ENCODE data around the gene MTA1.

The MTA1 gene

DNA sequence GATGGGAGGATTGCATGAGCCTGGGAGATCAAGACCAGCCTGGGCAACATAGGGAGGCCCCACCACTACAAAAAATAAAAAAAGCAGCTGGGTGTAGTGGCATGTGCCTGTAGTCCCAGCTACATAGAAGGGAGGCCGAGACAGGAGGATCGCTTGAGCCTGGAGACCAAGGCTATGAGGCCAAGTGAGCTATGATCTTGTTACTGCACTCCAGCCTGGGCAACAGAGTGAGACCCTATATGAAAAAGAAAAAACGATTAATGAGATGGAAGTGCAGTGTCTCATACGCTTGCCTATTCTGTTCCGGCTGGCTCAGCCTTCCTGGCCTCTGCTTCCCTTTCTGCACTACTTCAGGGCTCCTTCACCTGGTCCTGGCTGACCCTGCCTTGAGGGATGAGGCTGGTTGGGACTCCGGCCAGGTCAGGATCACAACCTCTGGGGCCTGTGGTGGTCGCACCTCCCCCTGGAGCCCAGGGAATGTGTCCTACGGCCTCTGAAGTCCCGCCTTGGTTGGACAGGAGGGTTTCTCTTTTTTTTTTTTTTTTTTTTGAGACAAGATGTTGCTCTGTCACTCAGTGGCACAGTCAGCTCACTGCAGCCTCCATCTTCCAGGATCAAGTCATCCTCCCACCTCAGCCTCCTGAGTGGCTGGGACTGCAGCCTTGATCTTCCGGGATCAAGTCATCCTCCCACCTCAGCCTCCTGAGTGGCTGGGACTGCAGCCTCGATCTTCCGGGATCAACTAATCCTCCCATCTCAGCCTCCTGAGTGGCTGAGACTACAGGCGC lies 82.1 kb downstream of the MTA1 start:
- TF ChIP-seq, protein P1, sequence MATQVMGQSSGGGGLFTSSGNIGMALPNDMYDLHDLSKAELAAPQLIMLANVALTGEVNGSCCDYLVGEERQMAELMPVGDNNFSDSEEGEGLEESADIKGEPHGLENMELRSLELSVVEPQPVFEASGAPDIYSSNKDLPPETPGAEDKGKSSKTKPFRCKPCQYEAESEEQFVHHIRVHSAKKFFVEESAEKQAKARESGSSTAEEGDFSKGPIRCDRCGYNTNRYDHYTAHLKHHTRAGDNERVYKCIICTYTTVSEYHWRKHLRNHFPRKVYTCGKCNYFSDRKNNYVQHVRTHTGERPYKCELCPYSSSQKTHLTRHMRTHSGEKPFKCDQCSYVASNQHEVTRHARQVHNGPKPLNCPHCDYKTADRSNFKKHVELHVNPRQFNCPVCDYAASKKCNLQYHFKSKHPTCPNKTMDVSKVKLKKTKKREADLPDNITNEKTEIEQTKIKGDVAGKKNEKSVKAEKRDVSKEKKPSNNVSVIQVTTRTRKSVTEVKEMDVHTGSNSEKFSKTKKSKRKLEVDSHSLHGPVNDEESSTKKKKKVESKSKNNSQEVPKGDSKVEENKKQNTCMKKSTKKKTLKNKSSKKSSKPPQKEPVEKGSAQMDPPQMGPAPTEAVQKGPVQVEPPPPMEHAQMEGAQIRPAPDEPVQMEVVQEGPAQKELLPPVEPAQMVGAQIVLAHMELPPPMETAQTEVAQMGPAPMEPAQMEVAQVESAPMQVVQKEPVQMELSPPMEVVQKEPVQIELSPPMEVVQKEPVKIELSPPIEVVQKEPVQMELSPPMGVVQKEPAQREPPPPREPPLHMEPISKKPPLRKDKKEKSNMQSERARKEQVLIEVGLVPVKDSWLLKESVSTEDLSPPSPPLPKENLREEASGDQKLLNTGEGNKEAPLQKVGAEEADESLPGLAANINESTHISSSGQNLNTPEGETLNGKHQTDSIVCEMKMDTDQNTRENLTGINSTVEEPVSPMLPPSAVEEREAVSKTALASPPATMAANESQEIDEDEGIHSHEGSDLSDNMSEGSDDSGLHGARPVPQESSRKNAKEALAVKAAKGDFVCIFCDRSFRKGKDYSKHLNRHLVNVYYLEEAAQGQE (IDR thresholded peaks at IDR 0.05; ENCODE audit: insufficient read depth in 1 of 2, low read depth in 2 of 2, low read length in 2 of 2), result no peak
- TF ChIP-seq POLR2AphosphoS5 (IDR thresholded peaks at IDR 0.05; ENCODE audit: low read depth, low read length) (no peak), FOXP2 (optimal IDR thresholded peaks at IDR 0.05; ENCODE audit: borderline replicate concordance, extremely low read depth, extremely low read length, insufficient read depth) (no peak), SIN3A (IDR thresholded peaks at IDR 0.05; ENCODE audit: borderline replicate concordance, insufficient read depth, low read length) (no peak), TAF1 (IDR thresholded peaks at IDR 0.05; ENCODE audit: borderline replicate concordance, insufficient read depth, low read length) (no peak)

DNA sequence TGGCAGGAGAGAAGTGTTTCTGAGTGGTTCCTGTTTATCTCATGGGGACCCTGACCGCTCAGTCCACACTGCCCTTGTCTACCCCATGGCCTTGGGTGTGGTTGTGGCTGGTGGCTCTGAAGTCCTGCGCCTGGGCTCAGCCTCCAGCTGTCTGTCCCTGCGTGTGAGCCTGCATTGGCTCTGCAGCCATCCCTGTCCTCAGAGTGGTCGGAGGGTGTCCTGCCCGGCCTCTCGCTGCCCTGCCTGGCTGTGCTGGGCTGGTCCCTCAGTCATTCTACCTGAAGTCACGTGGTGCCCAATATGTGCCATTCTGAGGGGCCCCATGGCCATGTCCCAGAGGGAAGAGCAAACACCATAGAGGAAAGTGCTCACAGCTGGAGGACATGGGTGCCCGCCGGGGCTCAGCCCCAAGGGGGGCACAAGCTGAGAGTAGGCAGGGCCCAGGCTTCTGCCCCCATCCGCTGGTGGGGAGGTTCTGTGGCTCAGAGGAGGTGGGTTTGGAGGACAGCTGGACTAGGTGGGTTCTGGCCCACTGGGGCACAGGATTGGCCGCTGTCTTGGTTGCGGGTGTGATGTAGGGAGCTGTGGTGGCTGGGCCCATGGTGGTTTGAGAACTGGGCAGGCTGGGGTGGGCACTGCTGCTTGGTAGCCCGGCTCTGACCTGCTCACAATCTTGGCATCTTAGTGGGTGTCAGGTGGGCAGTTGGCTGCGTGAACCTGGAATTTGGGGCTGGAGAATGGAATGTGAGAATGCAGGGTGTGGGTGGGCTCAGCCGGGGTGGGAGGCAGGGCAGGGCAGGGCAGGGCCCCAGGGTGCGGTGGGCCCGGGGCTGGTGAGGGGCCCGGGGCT lies 83.0 kb downstream of the MTA1 start:
- TF ChIP-seq FOXP2 (optimal IDR thresholded peaks at IDR 0.05; ENCODE audit: borderline replicate concordance, extremely low read depth, extremely low read length, insufficient read depth) (no peak), TAF1 (IDR thresholded peaks at IDR 0.05; ENCODE audit: borderline replicate concordance, insufficient read depth, low read length) (no peak), POLR2AphosphoS5 (IDR thresholded peaks at IDR 0.05; ENCODE audit: low read depth, low read length) (no peak), SIN3A (IDR thresholded peaks at IDR 0.05; ENCODE audit: borderline replicate concordance, insufficient read depth, low read length) (no peak)
- TF ChIP-seq, protein P1 (IDR thresholded peaks at IDR 0.05; ENCODE audit: insufficient read depth in 1 of 2, low read depth in 2 of 2, low read length in 2 of 2), result no peak

DNA sequence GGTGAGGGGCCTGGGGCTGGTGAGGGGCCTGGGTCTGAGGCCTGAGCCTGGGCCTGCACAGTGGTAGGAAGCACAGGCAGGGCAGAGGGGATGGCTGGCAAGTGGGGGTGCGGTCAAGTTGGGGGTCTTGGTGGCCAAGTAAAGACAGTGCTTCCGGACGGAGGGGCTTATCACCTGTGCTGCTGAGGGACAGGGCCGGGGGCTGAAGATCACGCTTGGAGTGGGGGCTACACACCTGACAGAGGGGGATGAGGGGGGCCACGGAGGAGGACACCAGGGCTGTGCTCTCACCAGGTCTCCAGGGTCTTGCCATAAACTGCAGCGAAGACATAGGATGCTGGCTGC lies 83.6 kb downstream of the MTA1 start:
- TF ChIP-seq FOXP2 (optimal IDR thresholded peaks at IDR 0.05; ENCODE audit: borderline replicate concordance, extremely low read depth, extremely low read length, insufficient read depth), result no peak

DNA sequence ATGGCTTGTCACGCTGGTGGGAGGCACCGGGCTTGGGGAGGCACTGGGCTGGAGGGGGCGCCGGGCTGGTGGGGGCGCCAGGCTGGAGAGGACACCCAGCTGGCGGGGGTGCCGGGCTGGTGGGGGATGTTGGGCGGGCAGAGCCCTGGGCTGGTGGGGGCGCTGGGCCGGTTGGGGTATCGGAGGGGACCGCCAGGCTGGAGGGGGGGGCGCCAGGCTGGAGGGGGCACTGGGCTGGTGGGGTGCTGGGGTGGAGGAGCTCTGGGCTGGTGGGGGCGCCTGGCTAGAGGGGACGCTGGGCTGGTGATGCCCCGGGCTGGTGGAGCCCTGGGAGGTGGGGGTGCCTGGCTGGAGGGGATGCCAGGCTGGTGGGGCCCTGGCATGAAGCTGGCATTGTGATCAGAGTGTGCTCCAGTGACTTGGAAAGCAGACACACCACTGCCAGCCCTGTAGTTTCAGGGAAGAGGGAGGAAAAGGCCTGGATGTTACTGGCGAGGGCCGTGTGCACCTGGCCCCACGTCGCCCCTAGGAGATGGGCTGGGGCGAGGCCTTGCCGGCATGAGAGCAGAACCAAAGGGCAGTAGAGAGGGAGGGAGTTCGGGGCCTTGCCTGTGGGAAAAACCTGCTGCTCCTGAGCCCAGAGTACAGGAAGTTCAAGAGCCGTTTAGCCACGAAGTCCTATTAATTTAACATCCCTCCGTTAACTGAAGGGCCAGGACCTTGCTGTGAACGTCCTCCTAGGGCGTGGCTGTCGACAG lies 84.5 kb downstream of the MTA1 start:
- no peak for TF ChIP-seq SIN3A (IDR thresholded peaks at IDR 0.05; ENCODE audit: borderline replicate concordance, insufficient read depth, low read length)
- no peak for TF ChIP-seq POLR2AphosphoS5 (IDR thresholded peaks at IDR 0.05; ENCODE audit: low read depth, low read length)
- no peak for TF ChIP-seq TAF1 (IDR thresholded peaks at IDR 0.05; ENCODE audit: borderline replicate concordance, insufficient read depth, low read length)

DNA sequence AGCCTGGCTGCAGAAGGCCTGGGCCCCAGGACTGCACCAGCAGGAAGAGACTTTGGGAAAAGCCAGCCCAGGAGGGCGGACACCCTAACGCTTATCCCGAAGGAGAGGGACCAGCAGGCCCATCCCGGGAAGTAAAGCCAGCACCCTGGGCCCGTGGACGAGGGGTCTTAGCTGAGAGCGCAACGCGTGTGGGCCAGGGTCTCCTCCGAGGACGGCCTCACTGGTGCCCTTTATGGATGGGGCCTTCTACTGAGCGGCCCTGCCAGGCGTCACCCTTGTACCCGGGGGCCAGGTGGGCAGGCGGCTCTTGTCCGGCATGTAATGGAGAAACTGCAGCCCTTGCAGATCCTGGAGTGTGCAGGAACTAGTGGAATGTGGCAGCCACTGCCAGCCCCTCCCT lies 85.5 kb downstream of the MTA1 start:
- TF ChIP-seq, protein P1 (IDR thresholded peaks at IDR 0.05; ENCODE audit: insufficient read depth in 1 of 2, low read depth in 2 of 2, low read length in 2 of 2), result no peak
- no peak for TF ChIP-seq FOXP2 (optimal IDR thresholded peaks at IDR 0.05; ENCODE audit: borderline replicate concordance, extremely low read depth, extremely low read length, insufficient read depth)
- no peak for TF ChIP-seq TAF1 (IDR thresholded peaks at IDR 0.05; ENCODE audit: borderline replicate concordance, insufficient read depth, low read length)
- no peak for TF ChIP-seq SIN3A (IDR thresholded peaks at IDR 0.05; ENCODE audit: borderline replicate concordance, insufficient read depth, low read length)
- TF ChIP-seq POLR2AphosphoS5 (IDR thresholded peaks at IDR 0.05; ENCODE audit: low read depth, low read length), result no peak

All from PFSK-1 (cell line).